Smooth muscle cell (in vitro differentiated cells): ENCODE data around the gene SKAP2. TPM values are rescaled to one million over a fixed set of nuclear protein-coding genes. Genes with fewer than 3 reads are reported as not detected.

Experiments used
- DNase-seq: peaks from one replicate; lab custom pipeline; 2025; ENCODE audit not compliant: unreplicated experiment; lab: John Stamatoyannopoulos, UW
- H2AFZ ChIP-seq: fragments of 200-600 bp; sonication (generic); 2 replicates; pipeline ENCODE4 v1.6.0; 2016; ENCODE audit warnings: antibody characterized with exemption, low read depth, mild to moderate bottlenecking
- H3F3A ChIP-seq: fragments of 200-600 bp; sonication (generic); 2 replicates; pipeline ENCODE4 v1.6.0; 2017; ENCODE audit warnings: antibody characterized with exemption, low read depth
- H3K27ac ChIP-seq: fragments of 200-600 bp; sonication (generic); 2 replicates; pipeline ENCODE4 v1.5.1; 2016; ENCODE audit warnings: low read depth, mild to moderate bottlenecking
- H3K27me3 ChIP-seq: fragments of 200-600 bp; sonication (generic); 2 replicates; pipeline ENCODE4 v1.6.1; 2016; ENCODE audit warnings: low read depth, mild to moderate bottlenecking
- H3K36me3 ChIP-seq: fragments of 200-600 bp; sonication (generic); 2 replicates; pipeline ENCODE4 v1.5.1; 2016; ENCODE audit warnings: low read depth
- H3K4me1 ChIP-seq: fragments of 200-600 bp; sonication (generic); 2 replicates; pipeline ENCODE4 v1.5.1; 2016; ENCODE audit warnings: low read depth
- H3K4me2 ChIP-seq: fragments of 200-600 bp; sonication (generic); 2 replicates; pipeline ENCODE4 v1.6.0; 2016; ENCODE audit warnings: mild to moderate bottlenecking
- H3K4me3 ChIP-seq: fragments of 200-600 bp; sonication (generic); 2 replicates; pipeline ENCODE4 v1.5.1; 2016; ENCODE audit warnings: mild to moderate bottlenecking
- H3K79me2 ChIP-seq: fragments of 200-600 bp; sonication (generic); 2 replicates; pipeline ENCODE4 v1.6.0; 2016; ENCODE audit warnings: low read depth, mild to moderate bottlenecking
- H3K9ac ChIP-seq: fragments of 200-600 bp; sonication (generic); 2 replicates; pipeline ENCODE4 v1.6.0; 2016; ENCODE audit warnings: low read depth
- H3K9me3 ChIP-seq: fragments of 200-600 bp; sonication (generic); replicated peaks from 2 replicates; pipeline ENCODE4 v1.5.1; 2016; ENCODE audit warnings: low read depth
- H4K20me1 ChIP-seq: fragments of 200-600 bp; sonication (generic); 2 replicates; pipeline ENCODE4 v1.6.0; 2016; ENCODE audit warnings: low read depth
- CTCF ChIP-seq: fragments of 200-600 bp; sonication (generic); IDR thresholded peaks from 2 replicates; pipeline ENCODE4 v1.5.1; 2017; ENCODE audit warnings: borderline replicate concordance, mild to moderate bottlenecking, antibody characterized with exemption; ENCODE audit not compliant: insufficient read depth, poor library complexity, severe bottlenecking
- WGBS: methylation state at CpG from one replicate; pipeline ENCODE4 v1.1.7; 2016; ENCODE audit warnings: low lambda C conversion rate; 5-methylcytosine and 5-hydroxymethylcytosine counted together
- polyA plus RNA-seq: library from polyadenylated mRNA; unstranded; fragments of >200 nt; fragmentation: Nextera tagmentation; extraction: Ambion mirVana; gene quantifications from 2 replicates; pipeline ENCODE4 v1.2.1, GENCODE V29; 2016
- total RNA-seq: library from RNA; depleted of rRNA; stranded (reverse); fragments of >200 nt; gene quantifications from 2 replicates; pipeline ENCODE4 v1.2.3, GENCODE V29; 2014

Gene SKAP2
- total and polyA plus RNA-seq, 2 experiments from 2014 or later, result 7.7 to 14.8 TPM

- no peaks in the 10 kb centered on the region for H3F3A ChIP-seq
- WGBS, result 77% methylated on average over 5 of the region's 5 CpGs
- no peak for DNase-seq
Observed at GRCh38 chr7:26664735-26665416, 199.5 kb downstream of the SKAP2 start.

GRCh38 chr7:26664274-26664673 is 200.1 kb downstream of the SKAP2 start:
- no peaks in the 10 kb centered on the region for H3K79me2 ChIP-seq
- no peak overlapping the region for H3K9ac ChIP-seq
- no peaks in the 10 kb centered on the region for H3F3A ChIP-seq
- peaks cover 5% of the 10 kb centered on the region for H3K4me1 ChIP-seq
- H3K36me3 ChIP-seq, result no peaks in the 10 kb centered on the region
- H3K27ac ChIP-seq, result no peak overlapping the region
- no peaks in the 10 kb centered on the region for H3K9me3 ChIP-seq
- WGBS, result 96% methylated on average over 1 of the region's 1 CpG
- TF ChIP-seq CTCF, result no peak
- H3K4me3 ChIP-seq, result no peak overlapping the region
- H4K20me1 ChIP-seq, result no peaks in the 10 kb centered on the region
- peaks cover 31% of the 10 kb centered on the region for H3K27me3 ChIP-seq
- no peak overlapping the region for H2AFZ ChIP-seq
- no peak for DNase-seq
- H3K4me2 ChIP-seq, result no peak overlapping the region

More at GRCh38 chr7:26664735-26665416, 199.5 kb downstream of the SKAP2 start:
- no peaks in the 10 kb centered on the region for H3K4me1 ChIP-seq
- H3K4me3 ChIP-seq, result no peak overlapping the region
- TF ChIP-seq CTCF, result no peak
- no peak overlapping the region for H3K4me2 ChIP-seq
- H2AFZ ChIP-seq, result no peak overlapping the region
- no peaks in the 10 kb centered on the region for H3K79me2 ChIP-seq
- H4K20me1 ChIP-seq, result no peaks in the 10 kb centered on the region
- H3K9ac ChIP-seq, result no peak overlapping the region
- no peak overlapping the region for H3K27ac ChIP-seq
- no peaks in the 10 kb centered on the region for H3K9me3 ChIP-seq
- H3K27me3 ChIP-seq, result peaks cover 31% of the 10 kb centered on the region
- H3K36me3 ChIP-seq, result no peaks in the 10 kb centered on the region

- H2AFZ ChIP-seq, result no peak overlapping the region
- no peak overlapping the region for H3K9ac ChIP-seq
- WGBS, result 92% methylated on average over 4 of the region's 4 CpGs
- no peaks in the 10 kb centered on the region for H3K79me2 ChIP-seq
- H3K36me3 ChIP-seq, result no peaks in the 10 kb centered on the region
- TF ChIP-seq CTCF, result no peak
- no peaks in the 10 kb centered on the region for H3F3A ChIP-seq
- peaks cover 33% of the 10 kb centered on the region for H3K27me3 ChIP-seq
- no peak overlapping the region for H3K4me2 ChIP-seq
- H3K4me3 ChIP-seq, result no peak overlapping the region
- no peak for DNase-seq
- H3K27ac ChIP-seq, result no peak overlapping the region
- H3K4me1 ChIP-seq, result peaks cover 9% of the 10 kb centered on the region
- no peaks in the 10 kb centered on the region for H3K9me3 ChIP-seq
- H4K20me1 ChIP-seq, result no peaks in the 10 kb centered on the region
Observed at GRCh38 chr7:26663874-26664273, 200.5 kb downstream of the SKAP2 start.

GRCh38 chr7:26662646-26663045 is 201.7 kb downstream of the SKAP2 start:
- no peak overlapping the region for H3K4me2 ChIP-seq
- H4K20me1 ChIP-seq, result no peaks in the 10 kb centered on the region
- 87% methylated on average over 6 of the region's 6 CpGs for WGBS
- H3K27ac ChIP-seq, result no peak overlapping the region
- no peaks in the 10 kb centered on the region for H3F3A ChIP-seq
- H3K9me3 ChIP-seq, result no peaks in the 10 kb centered on the region
- DNase-seq, result no peak
- no peak for TF ChIP-seq CTCF
- H3K4me1 ChIP-seq, result peaks cover 11% of the 10 kb centered on the region
- no peak overlapping the region for H3K9ac ChIP-seq
- H3K36me3 ChIP-seq, result no peaks in the 10 kb centered on the region
- H2AFZ ChIP-seq, result no peak overlapping the region
- peaks cover 44% of the 10 kb centered on the region for H3K27me3 ChIP-seq
- no peaks in the 10 kb centered on the region for H3K79me2 ChIP-seq
- H3K4me3 ChIP-seq, result no peak overlapping the region
